Measurements from ENCODE around the gene CCDC43.
"Not testable (repeated sequence)": the region's sequence is repeated elsewhere in the genome, so short reads cannot be mapped to it uniquely, and the experiment has no call there.

Gene CCDC43

GRCh38 chr17:44672479-44673093, 17.0 kb downstream of the CCDC43 start:
- DNase-seq (ENCODE audit: low read depth, low spot score), result no peak

GRCh38 chr17:44666006-44666405, 23.6 kb downstream of the CCDC43 start:
- DNase-seq (ENCODE audit: low read depth, low spot score), result no peak

- no peak for DNase-seq (ENCODE audit: low read depth, low spot score)
These were observed 24.7 kb downstream of the CCDC43 start for GRCh38 chr17:44664867-44665266.

GRCh38 chr17:44663095-44663494, 26.5 kb downstream of the CCDC43 start:
- DNase-seq (ENCODE audit: low read depth, low spot score), result no peak

- DNase-seq (ENCODE audit: low read depth, low spot score), result no peak
These were observed 27.7 kb downstream of the CCDC43 start for GRCh38 chr17:44661835-44662234.

GRCh38 chr17:44655983-44656710, 33.4 kb downstream of the CCDC43 start, which contains the start of gene MEIOC:
Gene MEIOC (plus strand): TSS chr17:44656468. CDS start chr17:44656614, 146 bp downstream.
- DNase-seq (ENCODE audit: low read depth, low spot score), result no peak

GRCh38 chr17:44653954-44654353, 35.6 kb downstream of the CCDC43 start:
- DNase-seq (ENCODE audit: low read depth, low spot score), result no peak

- DNase-seq (ENCODE audit: low read depth, low spot score), result no peak
These were observed 36.2 kb downstream of the CCDC43 start for GRCh38 chr17:44653384-44653783.

GRCh38 chr17:44652727-44653126, 36.8 kb downstream of the CCDC43 start:
- DNase-seq (ENCODE audit: low read depth, low spot score), result no peak

- no peak for DNase-seq (ENCODE audit: low read depth, low spot score)
These were observed 38.3 kb downstream of the CCDC43 start for GRCh38 chr17:44651228-44651627.

DNA sequence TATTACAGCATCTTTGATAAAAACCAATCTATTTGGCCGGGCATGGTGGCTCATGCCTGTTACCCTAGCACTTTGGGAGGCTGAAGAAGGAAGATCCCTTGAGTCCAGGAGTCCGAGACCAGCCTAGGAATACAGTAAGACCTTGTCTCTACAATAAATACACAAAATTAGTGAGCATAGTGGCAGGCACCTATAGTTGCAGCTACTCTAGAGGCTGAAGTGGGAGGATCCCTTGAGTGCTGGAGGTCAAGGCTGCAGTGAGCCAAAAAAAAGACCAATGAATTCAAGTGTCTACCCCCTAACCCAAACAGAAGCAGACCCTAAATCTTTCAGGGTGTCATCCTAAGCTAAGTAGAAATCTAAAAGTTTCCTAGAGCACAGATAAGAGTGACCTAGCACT, 40.6 kb downstream of the CCDC43 start:
- no peak for DNase-seq (ENCODE audit: low read depth, low spot score)

- DNase-seq (ENCODE audit: low read depth, low spot score), result no peak
These were observed 41.8 kb downstream of the CCDC43 start for GRCh38 chr17:44647736-44648135.

DNA sequence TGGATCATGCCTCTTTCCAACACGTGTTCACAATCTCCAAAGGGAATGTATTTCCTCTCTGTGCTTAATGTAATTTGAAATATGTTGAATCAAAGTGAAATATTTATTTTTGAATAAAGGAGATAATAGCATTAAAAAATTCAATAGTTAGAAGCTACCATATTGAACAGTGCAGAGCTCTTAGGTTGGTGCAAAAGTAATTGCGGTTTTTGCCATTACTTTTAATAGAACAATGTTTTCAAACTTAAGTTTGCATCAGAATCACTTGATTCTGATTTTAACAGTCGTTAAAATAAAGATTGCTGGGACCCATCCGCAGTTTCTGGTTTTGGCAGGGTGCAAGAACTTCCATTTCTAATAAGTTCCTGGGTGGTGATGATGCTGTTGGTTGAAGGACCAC, 43.3 kb downstream of the CCDC43 start:
- DNase-seq (ENCODE audit: low read depth, low spot score), result no peak

GRCh38 chr17:44645341-44645740, 44.2 kb downstream of the CCDC43 start:
- no peak for DNase-seq (ENCODE audit: low read depth, low spot score)

DNA sequence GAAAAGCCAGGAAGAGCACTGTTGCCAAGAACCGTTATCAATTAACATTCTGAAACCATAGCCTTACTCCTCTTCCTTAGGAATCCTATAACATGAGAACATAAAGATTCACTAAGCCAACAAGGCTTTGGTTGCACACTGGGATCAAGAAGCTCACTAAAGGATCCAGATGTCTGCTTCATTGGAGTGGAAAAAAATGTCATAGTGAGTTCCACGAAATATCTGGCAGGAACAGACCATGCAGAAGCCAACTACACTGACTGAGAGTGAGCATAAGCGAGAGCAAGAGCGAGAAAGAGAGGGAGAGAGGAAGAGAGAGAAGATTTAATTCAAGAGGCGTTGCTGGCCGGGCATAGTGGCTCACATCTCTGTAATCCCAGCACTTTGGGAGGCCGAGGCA, 46.7 kb downstream of the CCDC43 start:
- no peak for DNase-seq (ENCODE audit: low read depth, low spot score)

DNA sequence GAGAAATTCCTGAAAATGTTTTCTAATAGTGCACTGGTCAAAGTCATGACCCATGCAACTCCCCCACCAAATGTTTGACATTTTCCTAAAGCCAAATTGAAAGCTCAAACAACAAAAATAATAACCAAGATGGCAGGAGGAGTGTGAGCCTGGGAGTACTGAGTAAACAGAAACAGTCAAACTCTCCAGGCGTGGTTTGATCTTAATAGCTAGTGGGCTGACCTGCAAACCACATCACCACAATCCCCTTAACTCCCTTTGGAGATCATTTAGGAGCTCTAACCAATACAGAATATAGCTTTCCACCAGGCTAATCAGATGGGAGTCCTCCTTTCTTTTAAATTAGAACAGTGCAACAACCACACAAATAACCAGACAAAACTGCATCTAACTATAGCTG, 52.5 kb downstream of the CCDC43 start:
- DNase-seq (ENCODE audit: low read depth, low spot score), result no peak

DNA sequence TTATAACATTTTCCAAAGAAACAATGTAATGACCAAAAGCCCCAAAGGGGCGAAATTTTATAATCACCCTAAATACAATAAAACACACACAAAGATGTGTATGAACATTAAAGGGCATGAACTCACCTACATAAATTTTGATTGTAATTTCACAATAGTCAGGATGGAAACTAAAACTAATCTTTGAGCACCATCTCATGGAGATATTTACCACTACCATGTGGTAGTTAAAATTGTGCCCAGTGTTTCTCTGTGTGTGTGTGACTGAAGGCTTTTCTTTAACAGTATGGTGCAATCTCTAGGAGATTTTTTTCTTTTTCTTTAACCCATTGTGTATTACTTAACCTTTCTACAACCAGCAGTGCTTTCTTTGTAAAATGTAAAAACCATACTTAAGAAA, 53.0 kb downstream of the CCDC43 start:
- no peak for DNase-seq (ENCODE audit: low read depth, low spot score)

- DNase-seq (ENCODE audit: low read depth, low spot score), result not testable (repeated sequence)
These were observed 55.2 kb downstream of the CCDC43 start for GRCh38 chr17:44634401-44634800.

DNA sequence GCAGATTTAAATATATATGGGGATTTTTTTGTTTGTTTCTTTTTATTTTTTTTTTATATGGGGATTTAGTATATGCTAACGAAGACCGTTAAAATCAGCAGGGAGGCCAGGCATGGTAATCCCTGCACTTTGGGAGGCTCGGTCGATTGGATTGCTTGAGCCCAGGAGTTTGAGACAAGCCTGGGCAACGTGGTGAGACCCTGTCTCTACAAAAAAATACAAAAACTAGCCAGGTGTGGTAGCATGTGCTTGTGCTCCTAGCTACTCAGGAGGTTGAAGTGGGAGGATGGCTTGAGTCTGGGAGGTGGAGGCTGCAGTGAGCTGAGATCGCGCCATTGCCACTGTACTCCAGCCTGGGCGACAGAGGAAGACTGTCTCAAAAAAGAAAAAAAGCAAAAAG, 55.6 kb downstream of the CCDC43 start:
- DNase-seq (ENCODE audit: low read depth, low spot score), result no peak

GRCh38 chr17:44630703-44631102, 58.9 kb downstream of the CCDC43 start:
- DNase-seq (ENCODE audit: low read depth, low spot score), result no peak

DNA sequence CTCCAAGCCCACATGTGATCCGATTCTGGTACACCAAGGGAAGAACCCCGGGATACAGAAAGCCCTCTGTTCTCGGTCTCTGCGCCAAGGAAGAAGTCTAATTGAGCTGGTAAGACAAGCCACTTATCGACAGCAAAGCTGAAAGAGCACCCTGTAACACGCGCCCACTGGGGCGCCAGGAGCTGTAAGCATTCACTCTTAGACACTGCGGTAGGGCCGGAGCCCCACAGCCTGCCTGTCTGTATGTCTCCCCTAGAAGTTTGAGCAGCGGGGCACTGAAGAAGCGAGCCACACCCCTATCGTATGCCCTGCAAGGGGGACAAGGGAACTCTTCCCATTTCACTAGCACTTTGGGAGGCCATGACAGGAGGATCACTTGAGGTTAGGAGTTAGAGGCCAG, 60.3 kb downstream of the CCDC43 start:
- DNase-seq (ENCODE audit: low read depth, low spot score), result no peak

GRCh38 chr17:44628243-44629188, 61.1 kb downstream of the CCDC43 start:
- DNase-seq (ENCODE audit: low read depth, low spot score), result no peak
